ENCODE results near the gene INCA1.
A peak's percentile ranks its signal among the peaks of the same experiment; 100 is the strongest.

The INCA1 gene, protein sequence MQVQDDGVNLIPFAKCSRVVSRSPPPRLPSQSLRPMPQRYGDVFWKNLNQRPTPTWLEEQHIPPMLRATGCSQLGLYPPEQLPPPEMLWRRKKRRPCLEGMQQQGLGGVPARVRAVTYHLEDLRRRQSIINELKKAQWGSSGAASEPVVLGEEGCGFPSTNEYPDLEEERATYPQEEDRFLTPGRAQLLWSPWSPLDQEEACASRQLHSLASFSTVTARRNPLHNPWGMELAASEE

DNA sequence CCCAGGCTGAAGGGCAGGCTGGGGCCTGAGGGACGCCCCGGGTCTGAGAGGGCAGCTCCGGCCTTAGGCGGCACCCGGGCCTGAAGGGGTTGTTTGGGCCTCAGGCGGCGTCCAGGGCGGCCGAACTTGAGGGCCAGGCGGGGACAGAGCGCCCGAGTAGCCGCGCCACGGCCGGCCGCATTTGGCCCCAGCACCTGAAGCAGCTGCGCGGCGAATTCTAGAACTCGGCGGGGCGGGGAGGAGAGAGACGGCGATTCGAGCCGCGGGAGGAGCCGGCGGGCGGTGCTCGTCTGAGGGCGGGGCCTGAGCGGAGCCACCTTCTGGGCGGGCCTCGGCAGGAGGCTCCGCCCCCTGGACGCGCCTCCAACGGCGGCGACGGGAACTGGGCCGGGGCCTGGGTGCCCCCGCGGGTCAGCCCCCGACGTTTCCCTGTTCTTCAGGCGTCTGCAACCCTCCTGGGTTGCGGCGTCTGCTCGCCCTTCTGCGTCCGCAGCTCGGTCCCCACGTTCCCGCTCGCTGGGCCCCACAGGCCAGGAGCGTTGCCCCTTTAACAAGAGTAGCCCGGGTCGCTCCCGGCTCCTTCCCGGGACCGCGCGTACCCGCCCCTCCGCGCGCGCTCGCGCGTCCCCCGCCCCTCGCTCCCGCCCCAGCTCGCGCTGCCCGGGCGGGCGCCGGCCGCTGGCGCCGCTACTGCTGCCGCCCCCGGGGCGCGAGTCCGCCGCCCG, at the start of gene INCA1, which contains the start of gene KIF1C:
Gene INCA1 (minus strand): TSS at position 221 of the 725 bp plus-strand sequence. CDS start 3,085 bp downstream, outside the sequence.
Gene KIF1C (plus strand): TSS at position 649 of the 725 bp plus-strand sequence. CDS start 2,297 bp downstream, outside the sequence.
- Histone ChIP-seq H3K9ac (ENCODE audit: low read depth, low read length) (peak within 1 kb of the TSS; percentile 72), H3K36me3 (ENCODE audit: control insufficient read depth, insufficient read depth, low read length) (peaks cover 28% of the 10 kb centered on the region), H3K27ac (ENCODE audit: low read depth, low read length) (peak within 1 kb of the TSS; percentile 83), H3K9me3 (ENCODE audit: control insufficient read depth, insufficient read depth, low read length) (no peaks in the 10 kb centered on the region), H3K4me3 (ENCODE audit: low read depth, low read length) (peak within 1 kb of the TSS; percentile 95), H3K27me3 (ENCODE audit: control insufficient read depth, insufficient read depth, low read length) (no peaks in the 10 kb centered on the region), H3K4me1 (ENCODE audit: control insufficient read depth, insufficient read depth, low read length) (peaks cover 14% of the 10 kb centered on the region; the same call in 1 of the 2 replicates)

DNA sequence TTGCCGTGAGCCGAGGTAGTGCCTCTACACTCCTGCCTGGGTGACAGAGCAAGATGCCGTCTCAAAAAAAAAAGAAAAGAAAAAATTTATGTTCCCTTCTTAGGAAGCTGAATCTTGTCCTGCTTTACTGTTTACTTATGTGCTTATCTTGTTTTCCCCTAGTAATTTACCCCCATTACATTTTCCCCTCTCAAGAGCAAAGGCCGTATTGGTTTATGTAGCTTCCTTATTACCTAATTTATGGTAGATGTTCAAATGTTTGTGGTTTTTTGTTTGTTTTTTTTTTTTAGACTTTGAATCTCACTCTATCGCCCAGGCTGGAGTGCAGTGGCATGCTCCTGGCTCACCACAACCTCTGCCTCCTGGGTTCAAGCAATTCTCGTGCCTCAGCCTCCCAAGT, 48.2 kb upstream of the INCA1 start:
- no peak overlapping the region for H3K4me3 ChIP-seq (ENCODE audit: low read depth, low read length)
- H3K4me1 ChIP-seq (ENCODE audit: control insufficient read depth, insufficient read depth, low read length): no peaks in the 10 kb centered on the region
- H3K9me3 ChIP-seq (ENCODE audit: control insufficient read depth, insufficient read depth, low read length): no peaks in the 10 kb centered on the region
- H3K27me3 ChIP-seq (ENCODE audit: control insufficient read depth, insufficient read depth, low read length): no peaks in the 10 kb centered on the region
- no peaks in the 10 kb centered on the region for H3K36me3 ChIP-seq (ENCODE audit: control insufficient read depth, insufficient read depth, low read length)
- no peak overlapping the region for H3K9ac ChIP-seq (ENCODE audit: low read depth, low read length)
- no peak overlapping the region for H3K27ac ChIP-seq (ENCODE audit: low read depth, low read length)

DNA sequence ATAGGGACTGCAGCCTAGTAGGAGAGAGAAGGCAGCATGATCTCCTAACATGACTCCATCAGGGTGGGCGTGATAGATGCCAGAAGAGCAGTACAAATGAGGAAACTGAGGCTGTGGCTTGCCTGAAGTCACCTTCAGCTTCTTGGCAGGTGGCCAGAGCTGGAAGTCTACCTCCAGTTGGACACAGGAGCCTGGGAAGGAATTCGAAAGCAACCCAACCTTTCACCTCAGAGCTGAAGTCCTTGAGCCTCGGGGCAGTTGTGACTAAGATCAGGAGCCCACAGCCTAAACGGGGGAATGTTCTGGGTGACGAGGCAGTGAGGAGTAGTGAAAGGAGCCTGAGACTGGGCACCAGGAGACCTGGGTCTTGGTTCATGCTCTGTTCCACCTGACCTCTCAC, 47.3 kb upstream of the INCA1 start:
- Histone ChIP-seq H3K4me1 (ENCODE audit: control insufficient read depth, insufficient read depth, low read length) (no peaks in the 10 kb centered on the region), H3K27me3 (ENCODE audit: control insufficient read depth, insufficient read depth, low read length) (no peaks in the 10 kb centered on the region), H3K9me3 (ENCODE audit: control insufficient read depth, insufficient read depth, low read length) (no peaks in the 10 kb centered on the region), H3K4me3 (ENCODE audit: low read depth, low read length) (no peak overlapping the region), H3K36me3 (ENCODE audit: control insufficient read depth, insufficient read depth, low read length) (no peaks in the 10 kb centered on the region), H3K27ac (ENCODE audit: low read depth, low read length) (no peak overlapping the region), H3K9ac (ENCODE audit: low read depth, low read length) (no peak overlapping the region)

DNA sequence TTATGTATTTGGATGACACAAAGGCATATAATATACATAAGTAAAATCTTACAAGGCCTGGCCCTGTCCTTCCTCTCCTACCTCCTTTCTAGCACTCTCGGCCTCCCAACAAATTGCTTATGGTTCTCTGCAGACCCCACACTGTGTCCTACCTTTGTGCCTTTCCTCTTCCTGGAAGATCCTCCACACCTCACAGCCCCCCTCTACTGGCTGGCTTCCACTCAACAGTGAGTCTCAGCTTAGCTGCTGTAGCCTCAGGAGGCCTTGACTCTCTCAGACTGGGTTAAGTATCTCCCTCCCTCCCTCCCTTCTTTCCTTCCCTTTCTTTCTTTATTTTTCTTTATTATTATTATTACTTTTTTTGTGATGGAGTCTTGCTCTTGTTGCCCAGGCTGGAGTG, 46.2 kb upstream of the INCA1 start:
- H3K4me1 ChIP-seq (ENCODE audit: control insufficient read depth, insufficient read depth, low read length): no peaks in the 10 kb centered on the region
- no peak overlapping the region for H3K27ac ChIP-seq (ENCODE audit: low read depth, low read length)
- H3K4me3 ChIP-seq (ENCODE audit: low read depth, low read length): no peak overlapping the region
- no peaks in the 10 kb centered on the region for H3K27me3 ChIP-seq (ENCODE audit: control insufficient read depth, insufficient read depth, low read length)
- H3K9me3 ChIP-seq (ENCODE audit: control insufficient read depth, insufficient read depth, low read length): no peaks in the 10 kb centered on the region
- H3K9ac ChIP-seq (ENCODE audit: low read depth, low read length): no peak overlapping the region
- H3K36me3 ChIP-seq (ENCODE audit: control insufficient read depth, insufficient read depth, low read length): no peaks in the 10 kb centered on the region

DNA sequence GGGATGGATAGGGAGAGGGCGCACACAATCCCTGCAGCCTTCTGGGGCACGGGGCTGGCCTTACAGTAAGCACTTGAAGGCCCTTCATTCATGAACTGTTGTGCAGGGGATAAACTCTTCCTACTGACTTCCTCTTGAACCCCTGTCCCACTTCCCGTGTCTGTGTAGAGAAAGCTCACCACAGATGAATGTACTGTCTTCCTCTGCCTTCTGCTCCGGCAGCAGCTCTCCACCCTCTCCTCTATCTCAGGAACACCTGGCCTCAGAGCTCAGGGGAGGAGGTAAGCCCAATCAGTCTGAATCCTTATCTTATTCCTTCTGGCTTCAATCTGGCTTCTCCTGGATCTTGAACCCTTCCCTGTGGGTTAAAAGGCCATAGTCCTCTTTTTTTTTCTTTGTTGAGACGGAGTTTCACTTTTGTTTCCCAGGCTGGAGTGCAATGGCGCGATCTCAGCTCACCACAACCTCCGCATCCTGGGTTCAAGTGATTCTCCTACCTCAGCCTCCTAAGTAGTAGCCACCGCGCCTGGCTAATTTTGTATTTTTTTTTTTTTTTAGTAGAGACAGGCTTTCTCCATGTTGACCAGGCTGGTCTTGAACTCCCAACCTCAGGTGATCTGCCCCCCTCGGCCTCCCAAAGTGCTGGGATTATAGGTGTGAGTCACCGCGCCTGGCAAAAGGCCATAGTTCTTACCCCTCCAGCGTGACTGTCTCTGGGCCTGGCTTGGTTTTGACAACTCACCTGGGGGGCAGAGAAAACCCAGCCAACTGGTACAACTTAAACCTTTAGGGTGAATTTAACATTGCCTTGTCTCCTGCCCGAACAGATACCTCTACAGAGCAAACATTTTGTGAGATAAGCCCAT, 45.1 kb upstream of the INCA1 start:
- no peaks in the 10 kb centered on the region for H3K36me3 ChIP-seq (ENCODE audit: control insufficient read depth, insufficient read depth, low read length)
- H3K4me1 ChIP-seq (ENCODE audit: control insufficient read depth, insufficient read depth, low read length): no peaks in the 10 kb centered on the region
- H3K9ac ChIP-seq (ENCODE audit: low read depth, low read length): no peak overlapping the region
- no peaks in the 10 kb centered on the region for H3K27me3 ChIP-seq (ENCODE audit: control insufficient read depth, insufficient read depth, low read length)
- no peaks in the 10 kb centered on the region for H3K9me3 ChIP-seq (ENCODE audit: control insufficient read depth, insufficient read depth, low read length)
- no peak overlapping the region for H3K27ac ChIP-seq (ENCODE audit: low read depth, low read length)
- H3K4me3 ChIP-seq (ENCODE audit: low read depth, low read length): no peak overlapping the region

DNA sequence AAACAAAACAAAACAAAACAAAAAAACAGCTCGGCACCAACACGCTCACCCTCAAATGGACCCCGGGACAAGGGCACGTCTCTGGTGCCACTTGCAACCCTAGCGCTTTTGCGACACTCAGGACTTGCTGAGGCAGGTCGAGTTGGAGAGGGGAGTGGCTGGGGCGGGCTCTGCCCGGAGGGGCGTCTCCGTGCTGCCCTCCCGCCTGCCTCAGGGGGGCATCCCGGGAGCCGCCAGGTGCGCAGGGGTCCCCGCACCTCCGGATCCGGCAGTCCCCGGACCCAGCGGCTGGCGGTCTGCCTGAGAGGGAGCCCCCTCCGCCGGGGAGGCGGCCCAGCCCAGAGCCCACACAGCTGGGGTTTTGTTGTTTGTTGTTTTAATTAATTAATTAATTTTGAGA, 38.0 kb upstream of the INCA1 start, which contains the start of gene SLC52A1:
Gene SLC52A1 (minus strand): TSS at position 112 of the 400 bp plus-strand sequence. CDS start 820 bp downstream, outside the sequence.
- Histone ChIP-seq H3K36me3 (ENCODE audit: control insufficient read depth, insufficient read depth, low read length) (no peaks in the 10 kb centered on the region), H3K27me3 (ENCODE audit: control insufficient read depth, insufficient read depth, low read length) (no peaks in the 10 kb centered on the region), H3K9ac (ENCODE audit: low read depth, low read length) (no peak within 1 kb of the TSS), H3K4me3 (ENCODE audit: low read depth, low read length) (peak within 1 kb of the TSS; percentile 40), H3K27ac (ENCODE audit: low read depth, low read length) (no peak within 1 kb of the TSS), H3K4me1 (ENCODE audit: control insufficient read depth, insufficient read depth, low read length) (no peaks in the 10 kb centered on the region), H3K9me3 (ENCODE audit: control insufficient read depth, insufficient read depth, low read length) (no peaks in the 10 kb centered on the region)

DNA sequence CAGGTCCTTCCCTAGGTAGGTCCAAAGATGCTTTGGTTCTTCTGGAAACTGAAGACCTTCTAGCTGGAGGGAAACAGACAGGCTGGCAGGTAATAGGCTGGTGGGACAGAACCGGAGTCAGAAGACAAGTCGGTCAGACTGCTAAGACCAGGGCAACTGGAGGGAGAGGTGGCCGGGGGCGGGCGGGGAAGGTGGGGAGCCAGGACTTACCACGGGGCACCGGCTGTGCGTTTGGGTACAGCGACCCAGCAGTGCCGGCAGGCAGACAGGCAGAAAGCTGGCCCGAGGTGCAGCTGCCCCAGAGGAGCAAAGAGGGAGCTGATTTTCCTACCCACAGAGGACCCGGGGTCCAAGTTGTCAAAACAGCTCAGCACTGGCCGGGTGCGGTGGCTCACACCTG, 37.3 kb upstream of the INCA1 start:
- Histone ChIP-seq H3K4me1 (ENCODE audit: control insufficient read depth, insufficient read depth, low read length) (no peaks in the 10 kb centered on the region), H3K4me3 (ENCODE audit: low read depth, low read length) (no peak overlapping the region), H3K36me3 (ENCODE audit: control insufficient read depth, insufficient read depth, low read length) (no peaks in the 10 kb centered on the region), H3K27me3 (ENCODE audit: control insufficient read depth, insufficient read depth, low read length) (no peaks in the 10 kb centered on the region), H3K9me3 (ENCODE audit: control insufficient read depth, insufficient read depth, low read length) (no peaks in the 10 kb centered on the region), H3K9ac (ENCODE audit: low read depth, low read length) (no peak overlapping the region), H3K27ac (ENCODE audit: low read depth, low read length) (no peak overlapping the region)

DNA sequence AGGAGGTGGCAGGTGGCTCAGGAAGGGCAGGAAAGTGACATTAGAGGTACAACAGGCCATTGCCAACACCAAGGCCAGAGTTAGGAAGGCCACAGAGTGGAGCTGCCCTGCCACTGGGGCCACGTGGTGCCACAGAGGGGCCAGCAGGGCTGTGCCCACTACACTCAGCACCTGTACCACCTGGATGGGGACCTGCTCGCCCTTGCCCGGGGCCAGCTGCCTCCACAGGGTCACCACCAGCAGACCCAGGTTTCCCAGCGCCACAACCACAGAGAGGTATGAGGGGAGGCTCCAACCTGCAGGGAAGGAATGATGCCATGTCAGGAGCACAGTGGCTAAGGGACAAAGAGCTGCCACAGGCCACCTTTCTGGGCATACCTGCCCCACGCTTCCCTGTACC, 36.7 kb upstream of the INCA1 start:
- no peak overlapping the region for H3K4me3 ChIP-seq (ENCODE audit: low read depth, low read length)
- no peaks in the 10 kb centered on the region for H3K27me3 ChIP-seq (ENCODE audit: control insufficient read depth, insufficient read depth, low read length)
- H3K9me3 ChIP-seq (ENCODE audit: control insufficient read depth, insufficient read depth, low read length): no peaks in the 10 kb centered on the region
- H3K27ac ChIP-seq (ENCODE audit: low read depth, low read length): no peak overlapping the region
- H3K4me1 ChIP-seq (ENCODE audit: control insufficient read depth, insufficient read depth, low read length): no peaks in the 10 kb centered on the region
- H3K36me3 ChIP-seq (ENCODE audit: control insufficient read depth, insufficient read depth, low read length): no peaks in the 10 kb centered on the region
- H3K9ac ChIP-seq (ENCODE audit: low read depth, low read length): no peak overlapping the region

DNA sequence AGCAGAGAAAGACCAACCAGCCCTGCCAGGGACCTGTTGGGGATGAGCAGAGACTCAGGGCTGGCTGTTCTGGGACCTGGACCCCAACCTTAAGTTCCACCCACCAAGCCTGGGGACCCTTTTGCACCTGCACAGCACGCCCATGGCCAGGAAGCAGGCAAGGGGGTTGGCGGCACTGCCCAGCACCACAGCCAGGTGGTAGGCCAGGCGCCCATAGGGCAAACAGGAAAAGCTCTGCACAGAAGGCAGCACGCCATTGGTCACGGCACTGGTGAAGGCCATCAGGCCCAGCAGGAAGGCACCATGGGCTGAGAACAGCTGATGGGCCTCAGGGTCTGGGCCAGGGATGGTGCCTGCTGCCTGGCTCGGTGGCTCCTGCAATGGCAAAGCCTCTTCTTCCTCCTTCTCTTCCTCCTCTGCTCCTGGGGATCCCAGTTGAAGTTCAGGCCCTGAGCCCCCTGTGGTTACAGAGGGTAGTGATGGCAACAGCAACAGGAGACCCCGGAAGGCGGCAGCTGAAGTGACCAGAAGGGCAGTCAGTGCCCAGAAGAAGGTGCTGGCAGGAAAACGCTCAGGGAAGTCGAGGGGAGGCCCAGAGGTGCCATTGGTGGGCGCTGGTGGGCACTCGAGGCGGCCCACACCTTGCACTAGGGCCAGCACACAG, 36.2 kb upstream of the INCA1 start:
- H3K9ac ChIP-seq (ENCODE audit: low read depth, low read length): no peak overlapping the region
- no peaks in the 10 kb centered on the region for H3K4me1 ChIP-seq (ENCODE audit: control insufficient read depth, insufficient read depth, low read length)
- no peaks in the 10 kb centered on the region for H3K27me3 ChIP-seq (ENCODE audit: control insufficient read depth, insufficient read depth, low read length)
- no peaks in the 10 kb centered on the region for H3K9me3 ChIP-seq (ENCODE audit: control insufficient read depth, insufficient read depth, low read length)
- H3K27ac ChIP-seq (ENCODE audit: low read depth, low read length): no peak overlapping the region
- H3K4me3 ChIP-seq (ENCODE audit: low read depth, low read length): no peak overlapping the region
- no peaks in the 10 kb centered on the region for H3K36me3 ChIP-seq (ENCODE audit: control insufficient read depth, insufficient read depth, low read length)

DNA sequence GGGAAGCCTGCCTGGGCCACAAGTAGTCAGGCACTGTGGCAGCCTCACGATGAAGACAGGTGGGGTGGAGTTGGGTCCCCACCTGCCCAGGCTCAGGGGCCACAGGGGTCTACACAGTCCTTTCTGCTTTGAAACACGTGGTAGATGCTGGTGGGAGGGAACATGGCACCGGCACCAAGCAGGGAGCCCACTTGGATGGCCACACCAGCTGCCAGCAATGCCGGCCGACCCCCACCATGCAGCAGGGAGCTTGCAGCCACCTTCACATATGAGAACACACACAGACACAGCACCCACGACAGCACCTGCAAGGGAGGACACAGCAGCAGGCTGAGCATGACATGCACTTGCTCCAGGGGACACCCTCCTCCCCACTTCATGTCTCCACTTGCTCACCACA, 35.5 kb upstream of the INCA1 start:
- H3K36me3 ChIP-seq (ENCODE audit: control insufficient read depth, insufficient read depth, low read length): no peaks in the 10 kb centered on the region
- H3K4me1 ChIP-seq (ENCODE audit: control insufficient read depth, insufficient read depth, low read length): no peaks in the 10 kb centered on the region
- H3K27ac ChIP-seq (ENCODE audit: low read depth, low read length): no peak overlapping the region
- H3K4me3 ChIP-seq (ENCODE audit: low read depth, low read length): no peak overlapping the region
- no peak overlapping the region for H3K9ac ChIP-seq (ENCODE audit: low read depth, low read length)
- no peaks in the 10 kb centered on the region for H3K9me3 ChIP-seq (ENCODE audit: control insufficient read depth, insufficient read depth, low read length)
- no peaks in the 10 kb centered on the region for H3K27me3 ChIP-seq (ENCODE audit: control insufficient read depth, insufficient read depth, low read length)

Data from HUES48 (cell line).